ENCODE results near the gene STARD13.

- TF ChIP-seq EZH2 (IDR thresholded peaks at IDR 0.05; ENCODE audit: borderline replicate concordance, insufficient read depth, low read depth, low read length, poor library complexity, severe bottlenecking) = no peak
- TF ChIP-seq, protein P1, sequence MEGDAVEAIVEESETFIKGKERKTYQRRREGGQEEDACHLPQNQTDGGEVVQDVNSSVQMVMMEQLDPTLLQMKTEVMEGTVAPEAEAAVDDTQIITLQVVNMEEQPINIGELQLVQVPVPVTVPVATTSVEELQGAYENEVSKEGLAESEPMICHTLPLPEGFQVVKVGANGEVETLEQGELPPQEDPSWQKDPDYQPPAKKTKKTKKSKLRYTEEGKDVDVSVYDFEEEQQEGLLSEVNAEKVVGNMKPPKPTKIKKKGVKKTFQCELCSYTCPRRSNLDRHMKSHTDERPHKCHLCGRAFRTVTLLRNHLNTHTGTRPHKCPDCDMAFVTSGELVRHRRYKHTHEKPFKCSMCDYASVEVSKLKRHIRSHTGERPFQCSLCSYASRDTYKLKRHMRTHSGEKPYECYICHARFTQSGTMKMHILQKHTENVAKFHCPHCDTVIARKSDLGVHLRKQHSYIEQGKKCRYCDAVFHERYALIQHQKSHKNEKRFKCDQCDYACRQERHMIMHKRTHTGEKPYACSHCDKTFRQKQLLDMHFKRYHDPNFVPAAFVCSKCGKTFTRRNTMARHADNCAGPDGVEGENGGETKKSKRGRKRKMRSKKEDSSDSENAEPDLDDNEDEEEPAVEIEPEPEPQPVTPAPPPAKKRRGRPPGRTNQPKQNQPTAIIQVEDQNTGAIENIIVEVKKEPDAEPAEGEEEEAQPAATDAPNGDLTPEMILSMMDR (IDR thresholded peaks at IDR 0.05) = no peak
These were observed 67.5 kb downstream of the STARD13 start for GRCh38 chr13:33218020-33218419.

Data from B cell (primary cell).